Measurements from ENCODE around the gene OLIG2. TPM values are rescaled to one million over a fixed set of nuclear protein-coding genes. Genes with fewer than 3 reads are reported as not detected.

The OLIG2 gene
- total and polyA plus RNA-seq, 2 of the 4 experiments (the other 2 are of a cell fraction), result not detected

- ATAC-seq (ENCODE audit: low read depth), result no peak
Measured at GRCh38 chr21:33053951-33054350, 28.2 kb downstream of the OLIG2 start.

More at GRCh38 chr21:33053951-33054350, 28.2 kb downstream of the OLIG2 start:
- ChIA-PET CTCF (no interaction called here), POLR2A (ENCODE audit: unreplicated experiment) (no interaction called here)
- Histone ChIP-seq H3K56ac (ENCODE audit: extremely low read depth, insufficient read depth, low read length) (no peak overlapping the region), H2AK5ac (ENCODE audit: low read depth, low read length) (no peak overlapping the region), H3K4ac (ENCODE audit: low read depth, low read length) (no peak overlapping the region), H3K9me3 (ENCODE audit: control insufficient read depth, insufficient read depth, low read length) (no peaks in the 10 kb centered on the region), H3K4me1 (ENCODE audit: control insufficient read depth, insufficient read depth, low read length) (no peaks in the 10 kb centered on the region), H3K27me3 (ENCODE audit: control insufficient read depth, insufficient read depth, low read length) (peaks cover 41% of the 10 kb centered on the region), H3K18ac (ENCODE audit: low read depth, low read length) (no peak overlapping the region), H2BK15ac (ENCODE audit: low read depth, low read length) (no peak overlapping the region), H2BK120ac (ENCODE audit: low read depth, low read length) (no peak overlapping the region), H3K36me3 (ENCODE audit: control insufficient read depth, insufficient read depth, low read length) (no peaks in the 10 kb centered on the region), H2AFZ (replicated peaks; ENCODE audit: low read length, poor library complexity) (no peak overlapping the region), H2BK5ac (ENCODE audit: low read depth, low read length, poor library complexity, severe bottlenecking) (no peak overlapping the region), H3K4me2 (ENCODE audit: low read depth, low read length) (no peak overlapping the region), H4K20me1 (ENCODE audit: insufficient read depth, low read length) (no peaks in the 10 kb centered on the region), H3K23ac (ENCODE audit: low read depth, low read length) (no peak overlapping the region), H4K8ac (ENCODE audit: low read depth in 2 of 2, low read length in 2 of 2) (no peak overlapping the region), H3K14ac (replicated peaks; ENCODE audit: low read depth, low read length) (no peak overlapping the region), H3K4me3 (ENCODE audit: insufficient read depth, low read depth, low read length) (no peak overlapping the region), H3K79me1 (ENCODE audit: low read depth in 1 of 2, low read length in 2 of 2) (no peaks in the 10 kb centered on the region), H4K5ac (ENCODE audit: low read depth, low read length) (no peak overlapping the region), H2BK20ac (ENCODE audit: low read depth, low read length) (no peak overlapping the region), H3K9me1 (ENCODE audit: insufficient read depth, low read length) (no peaks in the 10 kb centered on the region), H3K27ac (ENCODE audit: insufficient read depth, low read length) (no peak overlapping the region), H4K91ac (ENCODE audit: insufficient read depth, low read depth, low read length) (no peak overlapping the region), H2AK9ac (replicated peaks; ENCODE audit: low read depth, low read length, poor library complexity) (no peak overlapping the region), H3K9ac (ENCODE audit: low read depth, low read length) (no peak overlapping the region)
- TF ChIP-seq CEBPB (IDR thresholded peaks at IDR 0.05; ENCODE audit: low read depth, low read length), result no peak
- TF ChIP-seq CHD1 (IDR thresholded peaks at IDR 0.05; ENCODE audit: low read depth, low read length), result no peak
- no peak for TF ChIP-seq NFE2L2 (IDR thresholded peaks at IDR 0.05; ENCODE audit: low read depth, low read length)
- no peak for TF ChIP-seq MXI1 (IDR thresholded peaks at IDR 0.05; ENCODE audit: borderline replicate concordance, low read depth, low read length)
- no peak for TF ChIP-seq RCOR1 (IDR thresholded peaks at IDR 0.05; ENCODE audit: insufficient replicate concordance, low read length)
- TF ChIP-seq RAD21 (IDR thresholded peaks at IDR 0.05; ENCODE audit: low read length), result no peak
- no peak for TF ChIP-seq FOS (IDR thresholded peaks at IDR 0.05; ENCODE audit: low read depth, low read length)
- TF ChIP-seq RFX5 (IDR thresholded peaks at IDR 0.05; ENCODE audit: low read depth, low read length), result no peak
- no peak for TF ChIP-seq MAZ (IDR thresholded peaks at IDR 0.05; ENCODE audit: borderline replicate concordance, low read depth, low read length)
- no peak for TF ChIP-seq USF2 (IDR thresholded peaks at IDR 0.05; ENCODE audit: low read depth, low read length)
- no peak for TF ChIP-seq ELK1 (IDR thresholded peaks at IDR 0.05; ENCODE audit: borderline replicate concordance, low read depth, low read length)
- TF ChIP-seq SMC3 (IDR thresholded peaks at IDR 0.05; ENCODE audit: low read depth, low read length), result no peak
- TF ChIP-seq CTCF (conservative IDR thresholded peaks at IDR 0.05; ENCODE audit: low read depth, low read length), result no peak
- TF ChIP-seq BHLHE40 (IDR thresholded peaks at IDR 0.05; ENCODE audit: low read depth, low read length), result no peak
- TF ChIP-seq MAFK (IDR thresholded peaks at IDR 0.05; ENCODE audit: low read depth, low read length), result no peak
- no peak for TF ChIP-seq POLR2A (IDR thresholded peaks at IDR 0.05; ENCODE audit: low read depth, low read length)
- no TSS peak for BruUV-seq (replicated peaks)
- dilution Hi-C loops (cut with HindIII; ENCODE audit: low sequenced_read_pairs, unreplicated experiment) (no loop called here), in situ Hi-C loops (cut with MboI; ENCODE audit: low sequenced_read_pairs) (no loop called here), intact Hi-C loops (cut with micrococcal nuclease) (no loop called here)
- DNase-seq, result no peak
